NOMO-1 treated with dmso at 0.1 percent for 144 hours (cell line): ENCODE measurements around the gene ITGA2.
A peak's percentile ranks its signal among the peaks of the same experiment; 100 is the strongest.

Source experiments
- DNase-seq: peaks from one replicate; lab custom pipeline; 2025; ENCODE audit not compliant: unreplicated experiment; lab: John Stamatoyannopoulos, UW

Gene ITGA2

GRCh38 chr5:53017383-53017782 lies 28.2 kb downstream of the ITGA2 start:
- DNase-seq = no peak

- no peak for DNase-seq
These were observed 28.7 kb downstream of the ITGA2 start for GRCh38 chr5:53017794-53018391.

GRCh38 chr5:53019320-53019719 lies 30.2 kb downstream of the ITGA2 start:
- no peak for DNase-seq

- no peak for DNase-seq
These were observed 33.9 kb downstream of the ITGA2 start for GRCh38 chr5:53022930-53023511.

- DNase-seq = peak; percentile 20
These were observed 34.8 kb downstream of the ITGA2 start for GRCh38 chr5:53023969-53024368.

- no peak for DNase-seq
These were observed 35.4 kb downstream of the ITGA2 start for GRCh38 chr5:53024535-53024934.

GRCh38 chr5:53025487-53025886 lies 36.3 kb downstream of the ITGA2 start:
- no peak for DNase-seq

GRCh38 chr5:53027913-53028312 lies 38.8 kb downstream of the ITGA2 start:
- no peak for DNase-seq

- no peak for DNase-seq
These were observed 40.5 kb downstream of the ITGA2 start for GRCh38 chr5:53029608-53030007.

- DNase-seq = no peak
These were observed 41.7 kb downstream of the ITGA2 start for GRCh38 chr5:53030893-53031292.

- DNase-seq = no peak
These were observed 42.5 kb downstream of the ITGA2 start for GRCh38 chr5:53031695-53032096.

GRCh38 chr5:53032188-53032587 lies 43.0 kb downstream of the ITGA2 start:
- no peak for DNase-seq

- no peak for DNase-seq
These were observed 45.7 kb downstream of the ITGA2 start for GRCh38 chr5:53034832-53035231.

GRCh38 chr5:53035868-53036381 lies 46.8 kb downstream of the ITGA2 start:
- DNase-seq = no peak

- no peak for DNase-seq
These were observed 48.1 kb downstream of the ITGA2 start for GRCh38 chr5:53037141-53037859.

GRCh38 chr5:53038196-53038847 lies 49.2 kb downstream of the ITGA2 start:
- no peak for DNase-seq

GRCh38 chr5:53039855-53040254 lies 50.7 kb downstream of the ITGA2 start:
- DNase-seq = no peak

- no peak for DNase-seq
These were observed 52.0 kb downstream of the ITGA2 start for GRCh38 chr5:53041071-53041692.

GRCh38 chr5:53041740-53042139 lies 52.6 kb downstream of the ITGA2 start:
- no peak for DNase-seq

GRCh38 chr5:53045263-53045662 lies 56.1 kb downstream of the ITGA2 start:
- no peak for DNase-seq

GRCh38 chr5:53048248-53048647 lies 59.1 kb downstream of the ITGA2 start:
- DNase-seq = no peak
